ENCODE measurements around the gene APLP2. TPM values are rescaled to one million over a fixed set of nuclear protein-coding genes. Genes with fewer than 3 reads are reported as not detected.

Gene APLP2
- total RNA-seq, 2 donors from 2014 or later = 326 to 454 TPM

DNA sequence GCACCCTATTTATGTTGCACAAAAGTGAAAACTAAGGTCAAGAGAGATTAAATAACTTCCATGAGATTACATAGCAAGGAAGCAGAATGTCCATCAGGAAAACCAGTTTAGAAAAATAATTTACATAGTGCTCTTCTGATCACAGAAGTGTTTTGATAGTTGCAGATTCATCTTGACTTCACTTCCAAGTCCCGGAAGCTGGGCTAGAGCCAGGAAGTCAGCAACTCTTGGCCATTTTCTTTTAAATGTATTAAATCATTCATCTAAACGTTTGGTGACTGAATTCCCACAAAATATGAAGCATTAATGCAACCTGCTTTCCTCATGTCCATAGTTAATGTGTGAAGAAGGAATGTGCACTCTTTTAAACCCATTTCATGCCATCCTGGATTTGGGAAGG, 29.7 kb downstream of the APLP2 start:
- peaks cover 0 to 32% of the 10 kb centered on the region in 2 donors for H3K4me1 ChIP-seq
- TF ChIP-seq, protein P1, sequence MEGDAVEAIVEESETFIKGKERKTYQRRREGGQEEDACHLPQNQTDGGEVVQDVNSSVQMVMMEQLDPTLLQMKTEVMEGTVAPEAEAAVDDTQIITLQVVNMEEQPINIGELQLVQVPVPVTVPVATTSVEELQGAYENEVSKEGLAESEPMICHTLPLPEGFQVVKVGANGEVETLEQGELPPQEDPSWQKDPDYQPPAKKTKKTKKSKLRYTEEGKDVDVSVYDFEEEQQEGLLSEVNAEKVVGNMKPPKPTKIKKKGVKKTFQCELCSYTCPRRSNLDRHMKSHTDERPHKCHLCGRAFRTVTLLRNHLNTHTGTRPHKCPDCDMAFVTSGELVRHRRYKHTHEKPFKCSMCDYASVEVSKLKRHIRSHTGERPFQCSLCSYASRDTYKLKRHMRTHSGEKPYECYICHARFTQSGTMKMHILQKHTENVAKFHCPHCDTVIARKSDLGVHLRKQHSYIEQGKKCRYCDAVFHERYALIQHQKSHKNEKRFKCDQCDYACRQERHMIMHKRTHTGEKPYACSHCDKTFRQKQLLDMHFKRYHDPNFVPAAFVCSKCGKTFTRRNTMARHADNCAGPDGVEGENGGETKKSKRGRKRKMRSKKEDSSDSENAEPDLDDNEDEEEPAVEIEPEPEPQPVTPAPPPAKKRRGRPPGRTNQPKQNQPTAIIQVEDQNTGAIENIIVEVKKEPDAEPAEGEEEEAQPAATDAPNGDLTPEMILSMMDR (IDR thresholded peaks at IDR 0.05) = no peak

DNA sequence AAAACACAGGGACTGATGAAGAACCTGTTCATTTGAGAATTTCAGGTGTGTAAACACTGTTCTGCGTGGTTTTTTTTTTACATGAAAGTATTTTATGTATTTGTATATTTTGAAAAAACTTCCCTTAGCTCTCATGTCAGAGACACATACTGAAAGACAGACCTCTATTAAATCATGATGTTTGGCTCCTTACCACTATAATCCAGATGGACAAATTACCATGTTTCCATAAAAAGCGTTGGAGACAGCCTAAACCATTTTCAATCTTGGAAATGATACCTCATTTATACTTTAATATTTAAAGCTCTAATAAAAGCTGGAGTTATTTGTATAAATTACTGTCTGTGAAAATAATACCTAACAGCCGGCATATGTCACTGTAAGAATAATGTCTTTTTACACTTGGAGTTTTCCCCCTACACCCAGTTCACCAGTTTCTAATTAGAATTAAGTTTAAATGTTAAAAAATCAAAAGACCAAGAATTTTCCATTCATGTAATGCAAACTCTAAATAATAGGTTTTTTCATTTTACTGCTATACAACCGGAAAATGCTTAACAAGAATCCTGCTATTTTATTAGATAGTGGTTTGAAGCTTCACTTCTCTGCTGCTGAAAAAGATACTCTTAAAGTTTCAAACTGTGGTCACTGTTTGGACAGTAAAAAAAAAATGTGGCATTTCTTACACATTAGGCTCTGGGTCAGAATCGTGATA, 30.8 kb downstream of the APLP2 start:
- H3K4me1 ChIP-seq = peaks cover 0 to 32% of the 10 kb centered on the region in 2 donors
- no peak overlapping the region for H3K27ac ChIP-seq
- TF ChIP-seq, protein P1 (IDR thresholded peaks at IDR 0.05) = no peak
- no peaks in the 10 kb centered on the region for H3K27me3 ChIP-seq
- no peaks in the 10 kb centered on the region for H3K9me3 ChIP-seq
- no peak overlapping the region for H3K4me3 ChIP-seq
- DNase-seq (ENCODE audit: low spot score) = no peak
- H3K36me3 ChIP-seq = no peaks in the 10 kb centered on the region

More for the DNA sequence above, 29.7 kb downstream of the APLP2 start:
- DNase-seq (ENCODE audit: low spot score) = no peak
- Histone ChIP-seq H3K4me3 (no peak overlapping the region), H3K27ac (no peak overlapping the region), H3K27me3 (no peaks in the 10 kb centered on the region), H3K36me3 (no peaks in the 10 kb centered on the region), H3K9me3 (no peaks in the 10 kb centered on the region)

DNA sequence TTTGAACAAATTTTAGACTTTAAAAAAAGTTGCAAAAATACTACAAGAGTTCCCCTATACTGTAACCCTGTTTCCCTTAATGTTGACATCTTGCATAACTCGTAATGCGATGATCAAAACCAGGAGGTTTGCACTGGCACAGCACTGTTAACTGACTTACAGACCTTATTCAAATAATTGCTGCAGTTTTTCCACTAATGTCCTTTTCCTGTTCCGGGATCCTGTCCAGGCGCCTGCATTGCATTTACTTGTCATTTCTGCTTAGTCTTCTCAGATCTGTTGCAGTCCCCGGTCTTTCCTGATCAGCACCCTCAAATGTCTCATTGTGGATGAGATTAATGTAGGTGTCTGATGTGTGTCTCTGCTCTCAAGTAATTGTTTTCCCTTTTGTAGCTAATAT, 32.0 kb downstream of the APLP2 start:
- DNase-seq (ENCODE audit: low spot score) = no peak
- no peak overlapping the region for H3K27ac ChIP-seq
- no peak overlapping the region for H3K4me3 ChIP-seq
- H3K27me3 ChIP-seq = no peaks in the 10 kb centered on the region
- no peaks in the 10 kb centered on the region for H3K36me3 ChIP-seq
- H3K4me1 ChIP-seq = peaks cover 0 to 29% of the 10 kb centered on the region in 2 donors
- no peaks in the 10 kb centered on the region for H3K9me3 ChIP-seq
- TF ChIP-seq, protein P1 (IDR thresholded peaks at IDR 0.05) = no peak

DNA sequence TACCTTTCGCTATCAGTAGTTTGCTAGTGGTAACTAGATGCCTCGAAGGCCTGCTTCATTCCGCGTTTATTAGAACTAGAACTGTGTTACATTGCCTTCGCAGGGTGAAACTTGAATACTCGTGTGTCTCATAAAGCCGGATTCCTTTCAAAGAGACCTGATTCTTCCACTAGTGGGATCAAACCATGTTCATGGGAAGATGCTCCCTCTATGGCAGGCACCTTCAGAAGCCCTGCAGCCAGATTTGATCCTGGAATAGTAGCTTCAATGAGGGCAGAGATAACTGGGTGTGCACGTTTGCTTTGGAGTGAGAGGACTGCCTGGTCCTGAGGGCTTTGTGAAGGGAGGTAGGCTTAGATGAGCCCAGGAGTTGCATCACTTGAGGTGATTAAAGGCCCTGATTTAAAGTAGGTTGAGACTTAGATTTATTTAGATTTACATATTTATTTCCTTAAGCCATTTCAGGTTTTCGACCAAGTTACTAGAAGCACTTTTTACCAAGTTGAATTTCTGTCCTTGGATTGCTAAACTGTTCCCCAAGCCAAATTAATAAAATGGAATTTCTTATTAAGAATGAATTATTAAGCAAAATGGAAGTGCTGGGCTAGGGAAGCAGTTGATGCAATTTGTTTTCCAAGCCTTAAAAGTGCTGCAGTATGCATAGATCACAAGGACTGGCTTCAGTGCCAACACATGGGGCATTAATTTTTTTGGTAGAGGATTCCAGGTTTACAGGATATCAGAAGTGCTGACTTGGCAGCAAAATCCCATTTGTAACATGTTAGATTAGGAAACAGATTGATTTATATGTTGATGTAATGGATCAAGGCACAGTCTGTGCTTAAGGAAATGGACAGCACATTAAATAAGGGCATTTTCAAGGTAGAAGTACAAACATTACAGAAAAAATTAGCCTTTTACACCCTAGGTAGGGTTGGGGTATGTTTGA, 32.9 kb downstream of the APLP2 start:
- Histone ChIP-seq H3K27me3 (no peaks in the 10 kb centered on the region), H3K27ac (no peak overlapping the region), H3K9me3 (no peaks in the 10 kb centered on the region), H3K36me3 (no peaks in the 10 kb centered on the region), H3K4me3 (no peak overlapping the region), H3K4me1 (peaks cover 0 to 29% of the 10 kb centered on the region in 2 donors)
- no peak for DNase-seq (ENCODE audit: low spot score)
- TF ChIP-seq, protein P1 (IDR thresholded peaks at IDR 0.05) = no peak

DNA sequence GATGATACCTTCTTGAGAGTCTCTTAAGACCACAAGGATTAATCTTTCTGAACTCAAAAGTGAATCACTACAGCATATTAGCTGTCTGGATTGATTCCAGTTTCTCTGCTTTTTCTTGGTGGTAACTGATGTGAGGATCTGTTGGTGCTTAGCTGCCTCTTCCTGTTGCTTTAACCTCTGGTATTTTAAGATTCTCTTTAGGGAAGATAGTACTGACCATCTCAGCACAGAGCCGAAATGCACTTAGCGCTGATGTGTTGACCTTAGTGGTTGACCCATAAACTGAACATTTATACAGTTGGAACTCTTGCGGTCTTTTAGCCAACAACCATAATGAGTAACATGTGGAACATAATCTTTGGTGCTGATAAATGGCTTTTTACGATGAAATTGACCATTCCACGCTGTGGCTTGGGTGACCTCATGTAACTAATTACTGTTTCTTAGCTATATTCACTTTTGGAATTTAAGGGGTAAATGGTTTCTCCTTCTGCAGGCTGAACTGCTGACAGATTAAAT, 33.7 kb downstream of the APLP2 start:
- TF ChIP-seq, protein P1 (IDR thresholded peaks at IDR 0.05) = no peak
- H3K27ac ChIP-seq = no peak overlapping the region
- H3K36me3 ChIP-seq = no peaks in the 10 kb centered on the region

More for the DNA sequence above, 33.7 kb downstream of the APLP2 start:
- no peak for DNase-seq (ENCODE audit: low spot score)
- Histone ChIP-seq H3K4me1 (peaks cover 0 to 29% of the 10 kb centered on the region in 2 donors), H3K27me3 (no peaks in the 10 kb centered on the region), H3K9me3 (no peaks in the 10 kb centered on the region), H3K4me3 (no peak overlapping the region)

All from right atrium auricular region (tissue), 2 donors.